Epithelial cell of esophagus (primary cell): ENCODE measurements around the gene AUTS2.

Source experiments
- DNase-seq: peaks from one replicate; pipeline ENCODE4 v3.0.0; 2010; ENCODE audit warnings: low read depth
- H3K4me3 ChIP-seq: 2 replicates; pipeline ENCODE4 v1.5.1; 2011; ENCODE audit warnings: mild to moderate bottlenecking, low read length, control low read depth
- TF ChIP-seq, protein P1 (sequence below): IDR thresholded peaks from 2 replicates; pipeline ENCODE4 v1.5.1; 2011; ENCODE audit warnings: low read depth, mild to moderate bottlenecking, low read length, control low read depth, inconsistent platforms; ENCODE audit not compliant: insufficient read depth; ENCODE audit errors: missing control alignments

Gene AUTS2

DNA sequence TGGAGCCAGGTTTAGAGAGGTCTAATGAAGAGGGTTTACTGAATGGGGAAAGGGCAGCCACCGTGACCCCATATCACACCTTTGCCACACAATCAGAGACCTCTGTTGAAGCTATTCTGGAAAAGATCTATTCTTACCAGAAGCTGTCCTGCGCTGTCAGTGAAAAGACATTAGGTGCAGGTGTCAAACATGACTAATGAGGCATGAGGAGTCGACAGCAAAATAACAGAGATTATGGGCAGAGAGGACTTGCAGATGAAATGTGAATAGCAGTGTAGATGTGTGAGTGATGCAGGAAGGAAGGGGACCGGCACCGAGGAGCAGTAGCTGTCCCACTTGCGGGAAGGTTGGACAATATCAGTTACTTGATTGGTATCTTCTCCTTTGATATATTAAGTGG lies 906.0 kb downstream of the AUTS2 start:
- no peak overlapping the region for H3K4me3 ChIP-seq
- TF ChIP-seq, protein P1, sequence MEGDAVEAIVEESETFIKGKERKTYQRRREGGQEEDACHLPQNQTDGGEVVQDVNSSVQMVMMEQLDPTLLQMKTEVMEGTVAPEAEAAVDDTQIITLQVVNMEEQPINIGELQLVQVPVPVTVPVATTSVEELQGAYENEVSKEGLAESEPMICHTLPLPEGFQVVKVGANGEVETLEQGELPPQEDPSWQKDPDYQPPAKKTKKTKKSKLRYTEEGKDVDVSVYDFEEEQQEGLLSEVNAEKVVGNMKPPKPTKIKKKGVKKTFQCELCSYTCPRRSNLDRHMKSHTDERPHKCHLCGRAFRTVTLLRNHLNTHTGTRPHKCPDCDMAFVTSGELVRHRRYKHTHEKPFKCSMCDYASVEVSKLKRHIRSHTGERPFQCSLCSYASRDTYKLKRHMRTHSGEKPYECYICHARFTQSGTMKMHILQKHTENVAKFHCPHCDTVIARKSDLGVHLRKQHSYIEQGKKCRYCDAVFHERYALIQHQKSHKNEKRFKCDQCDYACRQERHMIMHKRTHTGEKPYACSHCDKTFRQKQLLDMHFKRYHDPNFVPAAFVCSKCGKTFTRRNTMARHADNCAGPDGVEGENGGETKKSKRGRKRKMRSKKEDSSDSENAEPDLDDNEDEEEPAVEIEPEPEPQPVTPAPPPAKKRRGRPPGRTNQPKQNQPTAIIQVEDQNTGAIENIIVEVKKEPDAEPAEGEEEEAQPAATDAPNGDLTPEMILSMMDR = no peak
- no peak for DNase-seq

DNA sequence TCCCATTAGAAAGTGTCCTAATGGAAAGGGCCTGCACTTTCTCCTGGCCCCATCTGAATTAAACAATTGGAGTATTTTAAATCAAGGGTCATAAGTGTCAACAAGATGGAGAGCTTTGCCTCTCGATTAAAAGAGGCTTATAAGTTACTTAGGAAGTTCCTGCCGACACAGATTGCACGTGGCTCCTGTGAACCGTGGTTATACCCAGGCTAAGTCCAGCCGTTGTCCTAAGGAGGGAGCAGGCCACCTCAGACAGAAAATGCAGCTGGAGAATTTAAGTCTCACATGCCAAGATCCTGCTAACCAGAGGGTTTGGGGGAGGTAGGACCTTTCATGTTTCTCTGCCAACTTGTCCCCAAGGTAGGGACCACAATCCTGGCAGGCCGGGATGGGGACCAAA lies 907.2 kb downstream of the AUTS2 start:
- no peak for DNase-seq
- TF ChIP-seq, protein P1 = no peak
- H3K4me3 ChIP-seq = no peak overlapping the region

DNA sequence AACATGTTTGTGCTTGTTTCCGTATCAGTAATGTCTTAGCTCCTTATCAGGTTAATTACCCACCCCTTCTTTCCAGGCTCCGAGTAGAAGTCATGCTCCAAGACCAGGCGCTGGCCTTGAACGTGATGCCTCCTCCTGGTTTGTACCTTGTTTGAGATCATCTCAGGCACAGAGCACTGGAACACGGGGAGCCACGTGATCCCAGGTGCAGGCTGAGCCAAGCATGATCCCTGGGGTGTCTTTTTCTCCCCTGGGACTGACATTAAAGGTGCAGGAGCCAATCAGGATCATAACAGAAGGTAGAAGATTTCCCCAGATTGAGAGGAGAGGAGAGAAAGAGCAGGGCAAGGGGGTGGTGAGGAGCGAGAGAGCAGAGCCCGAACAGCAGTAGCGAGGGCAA lies 907.6 kb downstream of the AUTS2 start:
- DNase-seq = no peak
- H3K4me3 ChIP-seq = no peak overlapping the region
- TF ChIP-seq, protein P1 = no peak

DNA sequence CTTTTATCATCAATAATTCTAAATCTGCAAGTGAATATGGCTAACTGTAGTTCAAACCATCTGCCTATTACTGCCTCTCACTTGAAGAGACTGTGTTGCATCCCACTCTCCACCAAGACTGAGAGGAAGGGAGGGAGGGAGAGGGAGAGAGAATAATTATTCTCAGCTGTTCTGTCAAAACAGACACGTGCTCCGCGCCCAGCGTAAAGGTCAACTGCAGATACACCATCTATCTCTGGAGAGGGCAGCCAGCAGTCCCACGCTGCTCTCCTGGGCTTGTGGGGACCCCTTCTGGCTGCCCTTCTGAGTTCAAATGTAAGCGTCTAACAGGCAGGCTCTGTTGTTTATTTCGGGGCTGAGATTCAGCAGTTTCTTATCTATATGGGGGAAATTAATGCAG lies 908.2 kb downstream of the AUTS2 start:
- H3K4me3 ChIP-seq = no peak overlapping the region
- TF ChIP-seq, protein P1 = no peak
- no peak for DNase-seq

DNA sequence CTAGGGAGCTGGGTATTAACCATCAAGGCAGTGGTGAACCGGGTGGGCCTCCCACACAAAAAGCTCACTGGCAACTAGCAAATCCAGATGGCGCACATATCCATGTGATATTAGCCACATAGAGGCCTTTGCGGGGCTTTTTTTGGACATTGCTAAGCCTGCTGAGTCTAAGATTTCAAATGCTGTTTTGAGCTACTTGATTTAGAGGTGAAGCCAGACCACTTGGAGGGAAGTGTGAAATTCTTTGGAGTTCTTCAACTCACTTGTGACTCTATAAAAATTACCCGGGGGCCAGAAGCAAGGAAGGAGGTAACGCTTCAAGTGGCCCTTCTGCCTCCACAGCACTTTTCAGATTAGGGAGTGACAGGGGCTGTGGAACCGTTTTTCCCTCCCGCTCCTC lies 913.9 kb downstream of the AUTS2 start:
- no peak for DNase-seq
- TF ChIP-seq, protein P1 = no peak

DNA sequence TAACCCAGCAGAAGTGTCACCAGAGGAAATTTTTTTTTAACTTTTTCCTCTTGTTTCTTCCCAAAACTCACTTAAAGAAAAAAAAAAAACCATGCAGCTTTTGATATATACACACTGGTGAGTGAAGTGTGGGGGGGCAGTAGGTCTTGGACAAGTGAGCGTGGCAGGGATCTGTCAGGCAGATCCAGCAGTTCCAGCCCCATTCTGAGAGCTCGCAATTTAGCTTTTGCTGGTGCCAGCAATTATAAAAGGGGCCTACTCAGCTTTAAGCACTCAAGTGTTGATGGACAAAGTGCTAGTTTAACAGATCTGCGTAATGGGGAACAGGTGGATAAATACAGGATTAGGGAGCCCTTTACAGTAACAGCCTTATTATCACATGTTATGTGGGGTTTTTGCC lies 914.5 kb downstream of the AUTS2 start:
- TF ChIP-seq, protein P1 = no peak
- DNase-seq = no peak

More for the DNA sequence above, 913.9 kb downstream of the AUTS2 start:
- no peak overlapping the region for H3K4me3 ChIP-seq

DNA sequence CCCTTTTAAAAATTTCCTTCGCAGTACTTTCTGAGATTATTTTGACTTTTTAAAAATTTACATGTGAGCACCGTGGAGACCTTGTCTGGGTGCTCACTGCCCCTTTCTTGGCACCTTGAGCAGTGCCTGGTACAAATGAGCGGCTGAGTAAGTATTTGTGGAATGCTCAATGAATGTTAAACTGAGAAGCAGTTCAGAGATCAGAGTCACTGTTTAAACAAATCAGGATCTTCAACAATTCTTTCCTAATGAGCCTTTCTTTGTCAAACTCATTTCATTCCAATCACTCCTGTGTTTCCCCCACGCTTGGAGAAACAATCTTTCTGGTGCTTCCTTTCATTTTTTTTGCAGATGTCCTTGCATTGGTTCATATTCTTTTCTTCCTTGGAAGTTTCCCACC lies 922.3 kb downstream of the AUTS2 start:
- DNase-seq = peak; percentile 48
- TF ChIP-seq, protein P1 = no peak
- H3K4me3 ChIP-seq = no peak overlapping the region

More for the DNA sequence above, 914.5 kb downstream of the AUTS2 start:
- no peak overlapping the region for H3K4me3 ChIP-seq
